K562 (cell line): Measurements from ENCODE around the gene TEX54.

ENCODE experiments used
- EHMT2 ChIP-seq: fragments of 450-650 bp; IDR thresholded peaks from 2 replicates; pipeline ENCODE4 v1.6.1; 2018; ENCODE audit warnings: antibody characterized with exemption
- RAD51 ChIP-seq: fragments of 450-650 bp; IDR thresholded peaks from 2 replicates; pipeline ENCODE4 v1.7.1; 2016; ENCODE audit warnings: low read depth, mild to moderate bottlenecking, borderline replicate concordance
- RB1 ChIP-seq: fragments of 450-650 bp; IDR thresholded peaks from 2 replicates; pipeline ENCODE4 v1.6.1; 2017; ENCODE audit warnings: low read depth, mild to moderate bottlenecking
- TF ChIP-seq, protein P1 (sequence below): fragments of 150-350 bp; IDR thresholded peaks from 2 replicates; pipeline ENCODE4 v1.6.1; 2014; ENCODE audit warnings: low read depth, mild to moderate bottlenecking, low read length, borderline replicate concordance

DNA sequence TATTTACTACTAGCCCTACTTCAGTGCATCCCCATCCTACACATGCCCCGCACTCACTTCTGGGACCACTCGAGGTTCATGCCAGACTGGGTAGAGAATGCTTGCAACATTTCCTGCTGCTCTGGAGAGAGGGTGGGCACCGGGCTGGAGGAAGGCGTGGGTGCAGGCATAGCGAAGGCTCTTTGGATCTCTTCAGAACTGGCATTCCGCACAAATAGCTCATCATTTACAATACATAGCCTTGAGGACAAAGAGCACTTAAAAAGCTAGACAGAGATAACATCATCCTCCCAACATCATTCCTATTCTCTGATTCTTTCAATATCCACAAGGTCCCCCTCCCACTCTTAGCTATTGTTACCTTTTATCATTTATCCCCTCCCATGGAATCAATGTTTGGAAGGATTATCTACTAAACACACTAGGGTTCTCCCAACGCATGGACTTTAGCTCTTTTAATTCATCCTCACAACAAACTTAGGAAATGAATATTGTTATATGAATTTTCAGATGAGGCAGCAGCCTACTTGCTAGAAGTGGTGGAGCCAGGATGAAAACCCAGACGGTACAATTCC is 38.4 kb downstream of the TEX54 start:
- TF ChIP-seq RAD51 (no peak), EHMT2 (no peak), RB1 (no peak)
- TF ChIP-seq, protein P1, sequence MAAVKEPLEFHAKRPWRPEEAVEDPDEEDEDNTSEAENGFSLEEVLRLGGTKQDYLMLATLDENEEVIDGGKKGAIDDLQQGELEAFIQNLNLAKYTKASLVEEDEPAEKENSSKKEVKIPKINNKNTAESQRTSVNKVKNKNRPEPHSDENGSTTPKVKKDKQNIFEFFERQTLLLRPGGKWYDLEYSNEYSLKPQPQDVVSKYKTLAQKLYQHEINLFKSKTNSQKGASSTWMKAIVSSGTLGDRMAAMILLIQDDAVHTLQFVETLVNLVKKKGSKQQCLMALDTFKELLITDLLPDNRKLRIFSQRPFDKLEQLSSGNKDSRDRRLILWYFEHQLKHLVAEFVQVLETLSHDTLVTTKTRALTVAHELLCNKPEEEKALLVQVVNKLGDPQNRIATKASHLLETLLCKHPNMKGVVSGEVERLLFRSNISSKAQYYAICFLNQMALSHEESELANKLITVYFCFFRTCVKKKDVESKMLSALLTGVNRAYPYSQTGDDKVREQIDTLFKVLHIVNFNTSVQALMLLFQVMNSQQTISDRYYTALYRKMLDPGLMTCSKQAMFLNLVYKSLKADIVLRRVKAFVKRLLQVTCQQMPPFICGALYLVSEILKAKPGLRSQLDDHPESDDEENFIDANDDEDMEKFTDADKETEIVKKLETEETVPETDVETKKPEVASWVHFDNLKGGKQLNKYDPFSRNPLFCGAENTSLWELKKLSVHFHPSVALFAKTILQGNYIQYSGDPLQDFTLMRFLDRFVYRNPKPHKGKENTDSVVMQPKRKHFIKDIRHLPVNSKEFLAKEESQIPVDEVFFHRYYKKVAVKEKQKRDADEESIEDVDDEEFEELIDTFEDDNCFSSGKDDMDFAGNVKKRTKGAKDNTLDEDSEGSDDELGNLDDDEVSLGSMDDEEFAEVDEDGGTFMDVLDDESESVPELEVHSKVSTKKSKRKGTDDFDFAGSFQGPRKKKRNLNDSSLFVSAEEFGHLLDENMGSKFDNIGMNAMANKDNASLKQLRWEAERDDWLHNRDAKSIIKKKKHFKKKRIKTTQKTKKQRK, result no peak
